NCI-H2107 treated with DMSO at 0.1 percent for 48 hours (cell line): ENCODE measurements around the gene AP5S1.
"Not testable (repeated sequence)": the region's sequence is repeated elsewhere in the genome, so short reads cannot be mapped to it uniquely, and the experiment has no call there.

Experiments used
- DNase-seq: peaks from one replicate; lab custom pipeline; 2025; ENCODE audit not compliant: unreplicated experiment; lab: John Stamatoyannopoulos, UW

AP5S1 gene

DNA sequence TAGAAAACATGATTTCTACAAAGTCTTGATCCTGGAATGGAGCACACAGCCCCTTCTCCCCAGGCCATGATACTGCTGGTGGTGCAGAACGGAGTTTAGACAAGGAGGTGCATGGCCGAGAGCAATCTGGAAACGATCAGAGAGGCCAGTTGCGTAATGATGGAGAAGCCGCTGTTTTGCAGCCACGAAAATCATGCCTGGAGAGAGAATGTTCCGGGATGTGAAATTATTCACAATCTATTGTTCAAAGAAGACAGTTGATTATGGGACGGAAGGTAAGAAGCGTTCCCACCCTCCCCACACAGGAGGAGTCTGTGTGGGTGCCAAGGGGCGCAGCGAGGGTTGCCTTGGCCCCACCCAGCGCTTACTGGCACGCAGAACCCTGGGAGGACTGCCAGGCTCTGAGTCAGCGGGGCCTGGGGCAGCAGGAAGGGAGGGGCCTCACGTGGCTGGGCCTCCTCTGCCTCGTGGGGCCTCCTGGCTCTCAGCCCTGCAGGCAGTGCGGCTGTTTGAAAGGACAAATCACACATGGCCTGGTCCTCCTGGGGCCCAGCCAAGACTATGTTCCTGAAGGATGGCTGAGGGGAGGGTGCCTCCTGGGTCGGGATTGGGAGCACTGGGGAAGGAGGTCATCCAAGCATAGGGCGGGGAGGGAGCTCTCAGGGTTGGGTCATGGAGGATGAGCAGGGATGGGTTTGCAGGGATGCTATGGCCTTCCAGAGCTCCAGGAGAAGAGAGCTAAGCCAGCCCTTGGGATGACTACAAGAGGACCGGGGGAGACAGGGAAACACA, 8.7 kb upstream of the AP5S1 start:
- DNase-seq = peak; percentile 71

DNA sequence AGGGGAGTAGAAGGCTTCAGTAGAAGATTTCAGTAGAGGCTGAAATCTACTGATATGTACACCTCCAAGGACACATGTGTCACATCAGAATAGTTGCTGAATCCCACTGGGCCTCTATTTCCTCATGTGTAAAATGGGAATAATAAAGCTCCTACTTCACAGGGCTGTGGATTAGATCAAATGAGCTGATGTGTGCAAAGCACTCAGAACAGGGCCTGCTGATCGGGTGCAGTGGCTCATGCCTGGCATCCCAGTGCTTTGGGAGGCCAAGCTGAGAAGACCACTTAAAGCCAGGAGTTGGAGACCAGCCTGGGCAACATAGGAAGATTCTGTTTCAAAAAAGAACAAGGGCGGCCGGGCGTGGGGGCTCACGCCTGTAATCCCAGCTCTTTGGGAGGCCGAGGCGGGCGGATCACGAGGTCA, 8.1 kb upstream of the AP5S1 start:
- no peak for DNase-seq

DNA sequence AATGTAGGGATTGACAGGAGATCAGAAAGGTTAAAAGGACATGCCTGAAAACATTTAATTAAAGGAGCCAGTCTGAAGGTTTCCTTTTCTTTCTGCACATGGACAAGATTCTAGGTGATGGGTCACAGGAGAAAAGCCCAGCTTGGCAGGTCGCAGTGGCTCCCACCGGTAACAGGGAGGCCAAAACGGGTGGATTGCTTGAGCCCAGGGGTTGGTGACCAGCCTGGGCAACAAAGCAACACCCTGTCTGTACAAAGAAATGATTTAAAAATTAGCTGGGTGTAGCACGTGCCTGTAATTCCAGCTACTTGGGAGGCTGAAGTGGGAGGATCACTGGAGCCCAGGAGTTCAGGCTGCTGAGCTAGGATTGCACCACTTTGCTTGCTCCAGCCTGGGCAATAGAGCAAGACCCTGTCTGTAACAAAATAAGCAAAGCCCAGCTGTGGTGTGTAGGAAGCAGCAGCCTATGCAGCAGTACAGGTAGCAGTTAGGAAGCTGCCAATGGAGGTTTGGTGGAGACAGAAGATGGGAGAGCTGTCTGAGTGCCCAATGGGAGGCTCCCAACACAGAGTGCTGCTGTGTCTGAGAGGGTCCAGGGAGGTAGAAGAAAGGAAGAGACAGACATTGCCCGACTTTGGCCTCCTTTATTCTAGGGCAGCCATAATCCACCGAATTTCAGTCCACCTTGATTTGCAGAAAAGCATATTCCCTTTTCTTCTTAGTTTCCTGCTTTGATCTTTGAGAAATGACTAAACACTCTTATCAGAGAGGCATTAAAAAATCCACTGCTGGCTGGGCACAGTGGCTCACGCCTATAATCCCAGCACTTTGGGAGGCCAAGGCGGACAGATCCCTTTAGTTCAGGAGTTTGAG, 7.1 kb upstream of the AP5S1 start:
- DNase-seq = no peak

DNA sequence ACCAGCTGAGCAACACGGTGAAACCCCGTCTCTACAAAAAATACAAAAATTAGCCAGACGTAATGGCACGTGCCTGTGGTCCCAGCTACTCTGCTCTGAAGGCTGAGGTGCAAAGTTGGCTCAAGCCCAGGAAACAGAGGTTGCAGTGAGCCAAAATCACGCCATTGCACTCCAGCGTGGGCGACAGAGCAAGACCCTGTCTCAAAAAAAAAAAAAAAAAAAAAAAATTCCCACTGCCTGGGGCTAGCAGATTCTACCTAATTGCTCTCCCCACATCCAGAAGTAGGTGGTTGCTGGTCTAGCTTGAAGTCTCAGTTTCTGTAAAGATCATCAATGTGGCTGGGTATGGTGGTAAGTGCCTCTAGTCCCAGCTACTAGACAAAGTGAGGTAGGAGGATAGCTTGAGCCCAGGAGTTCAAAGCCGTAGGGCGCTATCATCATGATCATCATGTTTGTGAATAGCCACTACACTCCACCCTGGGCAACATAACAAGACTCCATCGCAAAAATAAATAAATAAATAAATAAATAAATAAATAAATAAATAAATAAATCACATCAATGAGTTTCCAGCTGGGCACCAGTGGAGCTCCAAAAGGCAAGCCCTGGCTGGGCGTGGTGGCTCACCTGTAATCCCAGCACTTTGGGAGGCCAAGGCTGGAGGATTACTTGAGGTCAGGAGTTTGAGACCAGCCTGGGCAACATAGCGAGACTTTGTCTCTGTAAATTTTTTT, 6.3 kb upstream of the AP5S1 start:
- no peak for DNase-seq

DNA sequence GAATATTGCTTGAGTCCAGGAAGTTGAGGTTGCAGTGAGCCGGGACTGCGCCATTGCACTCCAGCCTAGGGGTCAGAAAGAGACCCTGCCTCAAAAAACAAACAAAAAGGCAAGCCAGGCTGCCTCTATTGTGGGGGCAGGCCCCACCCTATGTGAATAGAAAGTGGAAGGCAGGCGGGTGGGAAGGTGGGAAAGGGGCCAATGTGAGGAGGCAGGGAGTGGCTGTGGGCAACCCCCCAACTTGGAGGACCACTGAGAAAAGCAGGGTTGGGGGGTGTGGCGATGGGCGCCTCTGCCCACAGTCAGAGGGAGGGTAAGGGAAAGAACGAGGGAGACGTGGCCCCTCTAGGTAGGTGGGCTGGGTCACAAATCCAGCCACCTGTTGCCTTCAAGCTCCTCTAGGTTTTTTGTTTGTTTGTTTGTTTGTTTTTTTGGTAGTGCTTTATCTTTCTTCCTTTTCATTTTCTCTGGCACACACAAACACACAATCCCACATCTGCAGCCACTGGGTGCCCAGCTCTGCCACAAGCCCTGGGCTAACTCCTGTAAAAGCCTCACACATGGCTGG, 5.3 kb upstream of the AP5S1 start:
- no peak for DNase-seq

DNA sequence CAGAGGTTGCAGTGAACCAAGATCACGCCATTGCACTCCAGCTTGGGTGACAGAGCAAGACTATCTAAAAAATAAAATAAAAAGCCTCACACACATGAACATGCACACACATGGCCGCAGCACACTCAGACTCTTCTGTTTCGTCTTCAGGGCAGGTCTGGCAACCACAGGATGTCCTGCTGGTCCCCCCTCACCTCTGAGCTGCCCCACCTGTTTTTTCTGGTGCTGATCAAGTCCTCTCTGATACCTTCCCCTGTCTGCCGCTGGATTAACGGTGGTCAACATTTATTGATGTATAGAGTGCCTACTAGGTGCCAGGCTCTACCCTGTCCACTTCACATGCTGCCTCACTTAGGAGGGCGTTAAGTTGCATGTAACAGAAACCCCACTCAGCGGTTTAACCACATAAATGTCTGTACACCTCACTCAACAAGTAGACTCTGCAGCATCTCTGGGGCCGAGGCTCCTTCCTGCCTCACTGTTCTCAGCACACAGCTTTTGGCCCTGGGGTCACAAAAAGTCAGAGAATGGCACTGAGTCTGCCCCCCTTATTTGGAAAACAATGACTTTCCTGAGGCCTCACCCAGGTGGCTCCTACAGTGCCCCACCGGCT, 4.5 kb upstream of the AP5S1 start:
- no peak for DNase-seq

DNA sequence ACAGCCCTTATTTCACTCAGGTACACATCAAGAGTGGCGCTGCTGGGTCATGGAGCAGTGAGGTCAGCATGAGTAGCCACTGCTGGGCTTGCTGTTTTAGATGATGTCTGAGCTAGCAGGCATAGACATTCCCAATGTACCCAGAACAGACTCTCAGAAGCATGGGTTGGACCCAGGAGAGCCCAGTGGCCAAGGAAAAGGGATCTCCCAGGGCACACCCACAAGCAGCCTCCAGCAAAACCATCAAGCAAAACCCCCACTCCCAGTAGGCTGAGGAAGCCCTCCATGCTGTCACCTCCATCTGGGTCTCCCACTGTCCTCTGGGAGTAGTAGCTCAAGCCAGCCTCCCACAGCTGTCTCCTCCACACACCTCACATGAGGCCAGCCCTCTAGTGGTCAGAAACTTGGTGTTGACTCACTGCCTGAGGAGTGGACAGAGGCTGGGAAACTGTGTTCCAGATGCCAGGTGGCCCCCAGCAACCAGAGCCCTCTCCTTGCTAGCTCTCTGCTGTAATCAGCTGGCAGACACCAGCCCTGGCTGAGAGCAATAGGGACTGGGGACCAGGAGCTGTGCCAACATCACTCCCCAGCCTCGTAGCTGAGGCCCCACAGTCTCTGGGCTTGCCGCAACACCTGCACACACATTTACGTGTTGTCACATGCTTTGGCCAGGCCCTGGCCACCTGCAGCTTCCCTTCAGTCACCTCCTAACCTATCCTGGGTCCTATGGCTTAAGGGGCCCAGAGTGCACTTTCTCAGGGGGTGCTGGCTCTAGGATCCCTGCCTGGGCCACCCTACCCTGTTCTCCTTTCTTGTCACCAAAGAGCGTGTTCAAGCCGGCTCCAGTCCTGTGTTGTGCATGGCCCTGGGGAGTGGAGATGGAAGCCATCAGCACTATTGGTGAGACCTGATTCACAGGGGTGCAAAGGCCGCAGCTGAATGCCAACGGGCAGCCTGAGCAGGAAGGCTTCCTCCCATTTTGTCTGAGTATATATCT, 1.9 kb upstream of the AP5S1 start:
- DNase-seq = peak; percentile 19

DNA sequence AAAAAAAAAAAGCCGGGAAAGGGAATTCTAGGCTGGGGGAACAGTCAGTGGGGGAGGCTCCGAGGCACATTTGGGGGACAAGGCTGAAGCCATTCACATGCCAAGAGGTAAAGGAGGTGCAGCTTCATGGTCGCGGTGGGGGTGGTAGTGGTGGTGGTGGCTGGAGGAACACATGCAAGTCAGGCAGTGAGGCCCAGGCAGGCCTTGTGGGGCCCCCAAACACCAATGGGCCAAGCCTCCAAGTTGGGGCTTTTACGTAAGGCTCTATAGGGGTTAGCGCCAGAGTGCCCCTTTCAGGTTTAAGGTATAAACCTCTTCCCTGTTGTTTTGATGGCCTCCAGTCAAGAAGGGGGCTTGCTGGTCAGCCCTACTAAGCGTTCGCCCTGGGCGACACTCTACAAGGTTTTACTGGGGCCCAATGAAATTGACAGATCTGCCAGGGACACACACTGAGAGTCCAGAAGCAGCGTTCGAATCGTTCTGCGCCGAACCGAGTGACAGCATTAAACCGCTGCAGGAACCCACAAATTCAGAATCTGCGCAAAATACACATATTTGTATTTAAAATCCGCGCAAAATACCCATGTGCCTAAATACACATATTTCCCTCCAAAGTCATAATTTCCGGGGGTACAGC, 818 bp upstream of the AP5S1 start:
- no peak for DNase-seq

DNA sequence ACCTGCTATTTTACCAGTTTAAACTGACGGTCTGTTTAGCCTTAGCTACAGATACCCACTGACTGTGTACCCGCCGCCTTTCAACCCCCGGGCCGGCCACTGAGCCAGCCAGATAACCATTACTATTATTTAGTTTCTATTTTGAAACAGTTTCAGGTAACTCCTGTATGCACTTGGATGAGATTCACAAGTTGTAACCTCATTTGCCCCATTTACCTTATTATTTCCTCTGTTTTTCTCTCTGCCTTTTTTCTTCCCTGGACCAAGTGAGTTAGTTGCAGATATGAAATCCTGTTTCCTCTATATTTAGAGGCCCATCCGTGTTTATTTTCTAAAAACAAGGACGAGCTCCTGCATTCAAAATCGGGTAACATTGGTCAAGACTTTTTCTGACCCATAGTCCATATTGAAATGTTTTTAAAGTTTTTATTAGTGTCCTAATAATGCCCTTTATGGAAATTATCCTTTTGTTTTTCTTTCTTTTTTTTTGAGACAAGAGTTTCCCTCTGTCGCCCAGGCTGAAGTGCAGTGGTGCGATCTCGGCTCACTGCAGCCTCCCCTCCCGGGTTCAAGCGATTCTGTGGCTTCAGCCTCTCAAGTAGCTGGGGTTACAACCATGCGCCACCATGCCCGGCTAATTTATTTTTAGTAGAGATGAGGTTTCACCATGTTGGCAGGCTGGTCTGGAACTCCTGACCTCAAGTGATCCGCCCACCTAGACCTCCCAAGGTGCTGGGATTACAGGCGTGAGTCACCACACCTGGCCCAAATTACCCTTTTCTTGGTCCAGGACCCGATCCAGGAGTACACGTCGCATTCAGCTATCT, 767 bp downstream of the AP5S1 start:
- no peak for DNase-seq

DNA sequence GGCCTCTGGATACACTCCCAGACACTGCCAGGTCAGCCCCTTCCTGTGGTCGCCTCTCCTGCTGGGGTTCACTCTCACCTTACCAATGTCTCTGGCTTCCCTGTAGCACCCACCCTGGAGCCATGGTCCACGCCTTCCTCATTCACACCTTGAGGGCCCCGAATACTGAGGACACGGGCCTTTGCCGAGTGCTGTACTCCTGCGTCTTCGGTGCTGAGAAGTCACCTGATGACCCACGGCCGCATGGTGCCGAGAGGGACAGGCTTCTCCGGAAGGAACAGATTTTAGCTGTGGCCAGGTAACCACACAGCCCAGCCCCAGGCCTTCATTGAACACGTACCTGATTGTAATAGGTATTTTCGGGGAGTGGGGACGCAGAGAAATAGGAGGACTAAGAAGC, 1.6 kb downstream of the AP5S1 start:
- no peak for DNase-seq

DNA sequence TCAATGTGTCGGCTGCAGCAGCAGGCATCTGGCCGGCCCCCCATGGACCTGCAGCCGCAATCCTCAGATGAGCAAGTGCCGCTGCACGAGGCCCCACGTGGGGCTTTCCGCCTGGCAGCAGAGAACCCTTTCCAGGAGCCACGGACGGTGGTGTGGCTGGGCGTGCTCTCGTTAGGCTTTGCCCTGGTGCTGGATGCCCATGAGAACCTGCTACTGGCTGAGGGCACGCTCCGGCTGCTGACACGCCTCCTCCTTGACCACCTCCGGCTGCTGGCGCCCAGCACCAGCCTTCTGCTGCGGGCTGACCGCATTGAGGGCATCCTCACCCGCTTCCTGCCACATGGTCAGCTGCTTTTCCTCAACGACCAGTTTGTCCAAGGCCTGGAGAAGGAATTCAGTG, 3.5 kb downstream of the AP5S1 start:
- no peak for DNase-seq

DNA sequence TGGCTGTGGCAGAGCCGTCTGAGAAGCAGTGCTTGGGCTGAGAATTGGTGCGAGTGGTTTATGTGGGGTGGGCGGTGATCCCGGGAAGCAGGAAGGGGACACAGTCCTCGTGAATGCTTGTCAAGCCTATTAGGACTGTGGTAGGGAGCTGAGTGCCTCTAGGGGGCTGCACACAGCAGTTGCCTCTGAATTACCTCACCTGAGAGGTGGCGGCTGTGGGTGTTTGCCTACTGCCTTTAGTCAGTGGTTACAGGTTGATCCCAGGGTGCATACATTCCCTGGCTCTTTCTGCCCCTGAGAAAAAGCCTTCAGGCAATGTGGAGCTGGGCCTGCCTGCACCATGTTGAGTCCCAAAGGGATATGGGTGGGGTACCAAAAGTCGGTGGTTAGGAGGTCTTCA, 5.2 kb downstream of the AP5S1 start:
- no peak for DNase-seq

DNA sequence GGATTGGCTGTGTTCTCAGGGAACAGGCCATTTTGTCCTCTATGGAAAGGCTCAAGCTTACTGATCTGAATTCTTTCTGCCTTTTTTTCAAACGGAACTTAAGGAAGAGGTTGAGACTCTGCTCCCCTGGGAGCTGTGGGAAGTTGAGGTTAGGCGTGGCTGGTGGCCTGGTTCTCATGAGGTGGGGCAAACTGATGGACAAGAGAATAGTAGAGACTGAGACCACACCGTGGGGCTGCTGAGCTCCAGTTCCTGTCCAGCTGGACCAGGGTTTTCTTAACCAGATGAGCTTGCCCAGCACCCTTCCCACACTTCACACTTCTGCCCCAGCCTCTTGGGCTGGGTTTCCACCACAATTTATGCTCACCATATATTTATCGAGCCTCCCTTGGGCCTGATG, 6.1 kb downstream of the AP5S1 start:
- DNase-seq = no peak

DNA sequence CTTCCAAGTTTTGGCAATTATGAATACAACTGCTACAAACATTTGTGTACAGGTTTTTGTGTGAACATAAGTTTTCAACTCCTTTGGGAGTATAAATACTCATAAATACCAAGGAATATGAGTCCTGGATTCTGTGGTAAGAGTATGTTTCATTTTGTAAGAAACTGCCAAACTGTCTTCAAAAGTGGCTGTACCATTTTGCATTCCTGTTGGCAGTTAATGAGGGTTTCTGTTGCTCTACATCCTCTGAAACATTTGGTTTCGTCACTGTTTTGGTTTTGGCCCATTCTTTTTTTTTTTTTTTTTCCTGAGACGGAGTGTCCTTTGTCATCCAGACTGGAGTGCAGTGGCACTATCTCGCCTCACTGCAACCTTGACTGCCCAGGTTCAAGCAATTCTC, 8.5 kb downstream of the AP5S1 start:
- DNase-seq = no peak

DNA sequence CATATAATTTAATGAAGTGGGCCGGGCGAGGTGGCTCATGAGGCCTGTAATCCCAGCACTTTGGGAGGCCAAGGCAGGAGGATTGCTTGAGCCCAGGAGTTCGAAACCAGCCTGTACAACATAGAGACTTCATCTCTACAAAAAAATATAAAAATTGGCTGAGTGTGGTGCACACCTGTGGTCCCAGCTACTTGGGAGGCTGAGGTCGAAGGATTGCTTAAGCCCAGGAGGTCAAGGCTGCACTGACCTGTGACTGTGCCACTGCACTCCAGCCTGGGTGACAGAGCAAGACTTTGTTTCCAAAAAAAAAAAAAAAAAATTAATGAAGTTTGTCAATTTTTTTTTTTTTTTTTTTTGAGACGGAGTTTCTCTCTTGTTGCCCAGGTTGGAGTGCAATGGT, 9.5 kb downstream of the AP5S1 start:
- DNase-seq = not testable (repeated sequence)

DNA sequence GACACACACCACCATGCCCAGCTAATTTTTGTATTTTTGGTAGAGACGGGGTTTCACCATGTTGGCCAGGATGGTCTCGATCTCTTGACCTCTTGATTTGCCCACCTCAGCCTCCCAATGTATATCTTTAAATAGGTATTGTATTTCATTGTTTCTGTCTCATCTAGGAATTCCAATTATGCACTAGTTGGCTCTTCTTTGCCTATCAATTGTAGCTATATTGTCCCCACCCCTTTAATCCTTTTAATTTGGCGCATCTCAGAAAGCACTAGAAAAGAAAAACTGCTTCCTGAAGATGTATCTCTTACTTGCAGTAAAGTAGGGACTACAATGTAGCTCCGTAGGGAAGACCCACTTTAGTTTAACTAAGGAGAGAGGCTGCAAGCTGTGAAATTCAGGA, 15.8 kb downstream of the AP5S1 start:
- no peak for DNase-seq

DNA sequence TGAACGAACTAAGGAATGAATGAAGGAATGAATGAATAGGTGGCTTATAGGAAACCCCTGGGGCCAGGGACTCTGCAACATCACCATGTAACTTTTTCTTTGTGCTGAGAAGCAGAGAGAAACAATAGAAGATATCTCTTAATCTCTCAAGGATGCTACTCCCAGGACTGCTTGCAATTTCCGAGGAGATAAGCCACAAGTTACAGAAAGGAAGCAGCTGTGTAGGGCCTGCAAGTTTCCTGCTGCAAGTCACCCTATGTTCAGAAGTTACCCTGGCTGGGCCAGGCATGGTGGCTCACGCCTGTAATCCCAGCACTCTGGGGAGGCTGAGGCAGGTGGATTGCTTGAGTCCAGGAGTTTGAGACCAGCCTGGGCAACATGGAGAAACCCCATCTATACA, 19.0 kb downstream of the AP5S1 start:
- DNase-seq = no peak

DNA sequence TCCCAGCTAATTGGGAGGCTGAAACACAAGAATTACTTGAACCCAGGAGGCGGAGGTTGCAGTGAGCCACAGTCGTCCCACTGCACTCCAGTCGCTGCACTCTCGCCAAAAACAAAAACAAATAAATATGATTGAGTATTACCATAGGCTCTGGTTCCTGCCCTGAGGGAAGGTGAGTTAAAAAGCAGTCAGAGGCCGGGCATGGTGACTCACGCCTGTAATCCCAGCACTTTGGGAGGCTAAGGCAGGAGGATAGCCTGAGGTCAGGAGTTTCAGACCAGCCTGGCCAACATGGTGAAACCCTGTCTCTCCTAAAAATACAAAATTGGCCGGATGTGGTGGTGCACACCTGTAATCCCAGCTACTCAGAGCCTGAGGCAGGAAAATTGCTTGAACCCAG, 19.9 kb downstream of the AP5S1 start:
- not testable (repeated sequence) for DNase-seq
